Activated T-cell treated with anti-CD3 and anti-CD28 coated beads for 4 hours (primary cell): ENCODE results near the gene MAB21L4.

ENCODE experiments used
- DNase-seq: peaks from one replicate; pipeline ENCODE4 v3.0.0-alpha.2; 2020

Gene MAB21L4

DNA sequence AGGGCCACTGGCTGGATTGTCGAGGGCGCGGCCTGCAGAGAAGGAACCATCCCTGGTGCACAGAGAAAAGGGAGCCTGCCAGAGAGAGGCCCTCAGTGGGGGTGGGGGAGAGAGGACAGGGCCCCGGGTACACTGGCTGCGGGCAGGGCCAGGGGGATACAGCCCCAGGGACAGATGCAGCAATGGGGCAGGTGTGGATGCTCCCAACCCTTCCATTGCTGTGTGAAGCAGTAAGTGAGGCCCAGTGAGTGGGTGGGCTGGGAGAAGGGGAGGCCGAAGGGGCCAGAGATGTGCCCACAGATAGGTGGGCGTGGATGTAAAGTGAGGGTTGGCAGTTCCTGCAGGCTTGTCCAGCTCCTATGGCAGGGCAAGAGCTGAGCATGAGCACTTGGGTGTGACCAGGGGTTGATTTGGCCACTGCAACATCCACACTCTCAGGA lies 19.9 kb downstream of the MAB21L4 start:
- no peak for DNase-seq

DNA sequence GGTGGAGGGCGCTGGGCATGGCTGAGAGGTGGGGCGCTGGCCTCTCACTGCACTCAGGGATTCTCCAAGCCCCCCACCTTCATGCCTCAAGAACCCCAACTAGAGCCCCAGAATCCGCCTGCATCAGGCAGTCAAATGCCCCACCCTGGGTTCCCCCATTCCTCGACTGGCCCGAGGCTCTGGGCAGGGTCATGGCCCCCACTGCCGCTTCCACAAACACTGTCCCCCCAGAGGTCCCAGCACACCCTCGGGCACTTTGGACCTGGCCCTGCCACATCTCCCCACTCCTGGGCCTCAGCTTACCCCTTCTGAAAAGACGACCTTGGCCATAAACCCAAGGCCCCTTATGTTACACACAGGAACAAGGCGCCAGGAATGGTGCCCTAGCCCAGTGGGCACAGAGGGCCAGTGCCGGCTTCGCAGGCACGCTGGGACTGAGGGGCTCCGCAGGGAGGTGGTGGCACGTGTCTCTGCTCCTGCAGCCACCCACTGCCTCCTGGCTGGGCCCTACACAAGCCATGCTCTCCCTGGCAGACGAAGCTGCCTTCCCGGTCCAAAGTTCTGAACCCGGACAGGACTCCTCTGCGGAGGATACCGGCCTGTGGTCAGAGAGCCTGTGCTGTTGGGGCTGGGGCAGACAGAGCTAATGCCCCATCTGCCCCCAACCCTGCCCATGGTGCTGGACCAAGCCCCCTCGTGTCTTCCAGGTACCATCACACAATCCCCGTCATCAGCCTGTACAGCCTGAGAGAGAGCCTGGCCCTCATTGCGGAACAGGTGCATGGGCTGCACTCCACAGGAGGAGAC lies 20.5 kb downstream of the MAB21L4 start:
- DNase-seq: no peak

DNA sequence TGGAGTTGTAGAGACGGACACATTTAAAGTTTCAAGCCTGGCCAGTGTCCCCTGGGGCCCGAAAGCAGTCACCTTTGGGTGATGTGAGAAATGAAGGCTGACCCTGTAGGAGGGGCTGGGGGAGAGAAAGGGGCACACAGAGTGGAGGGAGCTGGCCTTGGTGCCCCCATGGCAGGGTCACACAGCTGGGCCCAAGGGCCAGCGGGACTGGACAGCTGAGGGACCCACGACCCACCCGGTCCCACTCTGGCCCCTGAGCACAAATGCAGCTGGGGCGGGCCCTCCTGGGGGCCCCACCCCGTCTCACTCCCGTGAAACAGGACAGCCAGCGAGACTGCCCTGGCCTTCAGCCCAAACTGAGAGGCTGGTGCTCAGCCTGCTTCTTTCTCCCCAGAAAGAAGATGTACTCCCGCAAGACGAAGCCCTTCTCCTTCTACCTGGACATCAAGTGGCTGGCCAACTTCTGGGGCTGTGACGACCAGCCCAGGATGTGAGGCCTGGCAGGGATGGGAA lies 21.2 kb downstream of the MAB21L4 start:
- DNase-seq: no peak

DNA sequence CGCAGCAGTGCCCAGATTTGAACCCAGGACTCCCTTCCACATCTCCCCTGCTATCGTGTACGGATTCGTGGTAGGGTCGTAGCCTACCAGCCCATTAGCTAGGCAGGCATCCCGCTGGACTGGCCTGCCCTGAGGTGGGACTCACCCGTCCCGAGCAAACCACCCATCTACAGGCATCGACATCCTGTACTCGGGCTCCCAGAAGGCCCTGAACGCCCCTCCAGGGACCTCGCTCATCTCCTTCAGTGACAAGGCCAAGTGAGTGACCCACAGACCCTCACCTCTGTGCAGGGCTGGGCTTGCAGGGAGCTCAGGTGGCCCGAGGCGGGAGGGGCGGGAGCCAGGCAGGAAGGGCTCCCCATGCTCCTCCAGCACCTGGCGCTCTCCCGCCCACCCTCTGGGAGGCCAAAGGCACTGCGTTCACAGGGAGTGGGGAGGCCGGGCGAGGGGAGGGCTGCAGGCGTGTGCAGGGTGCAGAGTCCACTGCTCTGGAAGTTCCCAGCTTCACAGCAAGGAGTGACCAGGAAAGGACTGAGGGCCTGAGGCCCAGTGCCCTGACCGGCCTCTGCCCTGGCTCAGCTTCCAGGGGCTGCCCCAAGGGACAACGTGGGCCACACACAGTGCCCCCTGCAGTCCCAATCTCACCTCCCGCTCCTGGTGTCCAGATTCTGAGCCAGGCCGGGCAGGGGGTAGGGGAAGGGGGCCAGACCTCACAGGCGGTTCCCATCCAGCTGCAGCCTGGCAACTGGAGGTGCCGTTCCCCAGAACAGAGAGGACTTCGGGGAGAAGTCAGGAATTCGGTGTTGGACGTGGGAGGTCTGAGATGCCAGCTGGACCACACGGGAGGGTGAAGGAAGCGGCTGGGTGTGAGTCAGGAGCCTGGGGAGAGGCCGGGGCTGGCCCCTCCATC lies 21.9 kb downstream of the MAB21L4 start:
- DNase-seq: no peak

DNA sequence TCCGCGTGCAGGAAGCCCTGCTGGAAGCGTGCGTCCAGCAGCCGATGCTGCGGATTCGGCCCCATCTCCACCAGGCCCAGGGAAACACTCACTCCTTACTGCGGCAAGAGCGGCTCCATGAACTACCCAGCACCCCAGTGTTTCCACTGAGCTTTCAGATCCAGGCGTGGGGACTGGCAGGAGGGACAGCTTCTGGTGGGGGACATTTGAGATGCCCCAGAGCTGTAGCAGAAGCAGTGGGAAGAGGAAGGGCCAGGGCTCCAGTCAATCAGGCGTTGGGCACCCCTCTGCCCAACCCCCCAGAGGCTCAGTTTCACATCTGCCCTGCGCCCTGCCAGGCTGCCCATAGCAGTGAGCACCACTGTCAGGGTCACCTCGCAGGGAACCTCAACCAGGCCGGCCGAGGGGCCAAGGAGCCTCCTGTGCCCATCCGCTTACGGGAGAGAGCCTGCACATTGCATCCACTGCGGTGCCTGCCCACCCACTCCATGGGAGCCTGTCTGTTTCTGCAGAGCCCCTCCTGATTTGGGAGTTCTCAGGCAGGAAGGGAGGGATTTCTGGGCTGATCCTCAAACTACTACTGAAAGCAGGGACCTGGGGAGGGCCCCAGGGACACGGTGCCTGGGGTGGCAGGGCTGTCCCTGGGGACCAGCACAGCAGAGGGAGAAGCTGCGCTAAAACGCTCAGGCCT lies 22.7 kb downstream of the MAB21L4 start:
- DNase-seq: no peak

DNA sequence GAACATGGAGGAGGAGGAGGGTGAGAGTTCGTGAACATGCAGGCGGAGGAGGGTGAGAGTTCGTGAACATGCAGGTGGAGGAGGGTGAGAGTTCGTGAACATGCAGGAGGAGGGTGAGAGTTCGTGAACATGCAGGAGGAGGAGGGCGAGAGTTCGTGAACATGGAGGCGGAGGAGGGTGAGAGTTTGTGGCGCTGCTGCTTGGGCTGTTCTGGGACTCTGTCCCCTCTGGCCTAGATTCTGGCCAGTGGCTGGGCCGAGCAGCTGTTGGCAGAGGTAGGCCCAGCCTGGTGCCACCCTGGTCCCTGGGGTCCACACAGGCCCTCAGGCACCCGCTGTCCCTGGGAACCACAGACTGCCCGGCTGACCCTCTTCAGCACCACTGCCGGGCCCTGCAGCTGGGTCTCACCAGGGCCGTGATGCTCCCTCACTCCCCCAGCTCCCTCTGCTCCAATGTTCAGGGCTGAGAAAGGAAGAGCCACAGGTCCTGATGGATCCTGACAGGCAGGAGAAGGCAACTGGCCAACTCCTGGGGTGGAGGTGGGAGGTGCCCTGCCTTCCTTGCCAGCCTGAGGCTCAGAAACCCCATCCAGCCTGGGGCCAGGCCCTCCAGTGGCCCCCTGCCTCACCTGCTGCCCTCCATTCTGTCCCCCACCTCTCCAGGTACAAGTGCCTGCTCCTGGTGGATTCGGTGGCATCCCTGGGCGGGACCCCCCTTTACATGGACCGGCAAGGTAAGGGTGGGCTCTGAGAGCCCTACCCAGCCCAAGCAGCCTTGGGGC lies 23.4 kb downstream of the MAB21L4 start:
- DNase-seq: no peak

DNA sequence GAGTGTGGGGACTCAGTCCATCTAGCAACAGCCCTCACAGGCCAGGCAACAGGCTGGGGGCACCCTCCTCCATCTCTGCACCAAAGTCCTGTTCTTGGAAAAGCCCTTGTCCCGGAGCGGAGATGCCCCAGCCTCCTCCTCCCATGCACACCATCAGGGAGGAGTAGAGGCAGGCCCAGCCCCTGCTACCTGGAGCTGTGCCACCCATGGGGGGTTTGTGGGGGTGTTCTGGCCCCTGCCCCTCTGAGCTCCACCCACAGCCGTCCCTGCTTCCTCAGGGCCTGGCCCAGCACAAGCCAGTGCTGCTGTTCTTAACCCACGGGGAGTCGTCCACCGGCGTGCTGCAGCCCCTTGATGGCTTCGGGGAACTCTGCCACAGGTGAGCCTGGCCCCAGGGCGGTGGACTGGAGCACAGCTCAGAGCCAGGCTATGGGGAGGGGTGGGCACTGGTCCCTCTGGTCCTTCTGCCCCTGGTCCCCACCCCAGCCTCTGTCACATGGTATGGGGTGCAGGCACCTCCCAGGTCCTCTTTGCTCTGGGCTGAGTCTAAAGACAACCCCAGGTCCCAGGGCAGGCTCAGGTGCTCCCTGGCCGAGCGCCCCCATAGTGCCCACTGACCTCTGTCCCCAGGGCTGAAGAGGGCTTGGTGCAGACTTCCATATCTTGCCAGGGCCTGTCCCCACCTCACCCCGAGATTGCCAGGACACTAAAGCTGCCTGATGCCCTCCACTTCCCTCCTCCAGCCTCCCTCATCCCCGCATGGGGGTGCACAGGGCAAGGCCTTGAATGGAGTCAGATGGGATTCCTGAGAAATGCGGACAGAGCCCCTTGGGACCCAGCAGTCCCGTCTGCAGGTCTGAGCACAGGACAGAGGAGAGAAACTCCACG lies 24.6 kb downstream of the MAB21L4 start:
- DNase-seq: no peak

DNA sequence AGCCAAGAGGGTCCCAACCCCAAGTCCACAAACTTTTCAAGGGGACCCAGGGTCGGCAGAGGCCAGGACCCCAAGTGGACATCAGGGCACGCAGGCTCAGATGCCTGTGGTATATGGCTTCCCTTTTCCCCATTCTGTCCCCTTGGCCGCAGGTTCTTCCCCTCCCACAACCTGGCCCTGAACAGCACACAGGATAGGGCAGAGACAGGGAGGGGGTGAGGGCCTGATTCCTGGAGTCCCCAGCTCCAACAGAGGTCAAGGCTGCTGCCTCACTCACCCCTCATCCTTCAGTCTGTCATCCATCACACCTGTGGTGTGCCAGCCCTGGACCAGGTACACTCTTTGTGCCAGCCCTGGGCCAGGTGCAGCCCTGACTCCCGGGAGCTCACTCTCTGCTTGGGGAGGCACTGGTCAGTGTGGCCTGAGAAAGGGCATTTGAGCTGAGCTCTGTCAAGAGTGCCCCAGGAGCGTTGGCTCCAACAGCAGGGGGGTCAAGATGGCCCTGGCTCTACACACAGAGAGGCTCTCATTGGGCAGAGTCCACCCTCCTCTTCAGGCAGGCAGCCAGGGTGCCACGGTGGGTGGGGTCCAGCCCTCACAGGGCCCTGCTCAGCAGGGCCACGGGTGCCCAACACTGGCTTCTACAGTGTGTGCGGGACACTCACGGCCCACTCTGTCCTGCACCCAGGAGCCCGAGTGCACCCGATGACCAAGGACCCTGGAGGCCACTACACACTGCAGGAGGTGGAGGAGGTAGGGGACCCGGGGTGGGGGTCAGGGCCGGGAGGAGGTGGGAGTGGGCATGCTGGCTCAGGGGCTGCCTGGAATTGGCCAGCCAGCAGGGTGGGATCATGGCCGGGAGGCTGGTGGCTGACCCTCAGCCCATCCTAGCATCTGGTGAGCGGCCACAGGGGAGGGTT lies 25.7 kb downstream of the MAB21L4 start:
- no peak for DNase-seq

DNA sequence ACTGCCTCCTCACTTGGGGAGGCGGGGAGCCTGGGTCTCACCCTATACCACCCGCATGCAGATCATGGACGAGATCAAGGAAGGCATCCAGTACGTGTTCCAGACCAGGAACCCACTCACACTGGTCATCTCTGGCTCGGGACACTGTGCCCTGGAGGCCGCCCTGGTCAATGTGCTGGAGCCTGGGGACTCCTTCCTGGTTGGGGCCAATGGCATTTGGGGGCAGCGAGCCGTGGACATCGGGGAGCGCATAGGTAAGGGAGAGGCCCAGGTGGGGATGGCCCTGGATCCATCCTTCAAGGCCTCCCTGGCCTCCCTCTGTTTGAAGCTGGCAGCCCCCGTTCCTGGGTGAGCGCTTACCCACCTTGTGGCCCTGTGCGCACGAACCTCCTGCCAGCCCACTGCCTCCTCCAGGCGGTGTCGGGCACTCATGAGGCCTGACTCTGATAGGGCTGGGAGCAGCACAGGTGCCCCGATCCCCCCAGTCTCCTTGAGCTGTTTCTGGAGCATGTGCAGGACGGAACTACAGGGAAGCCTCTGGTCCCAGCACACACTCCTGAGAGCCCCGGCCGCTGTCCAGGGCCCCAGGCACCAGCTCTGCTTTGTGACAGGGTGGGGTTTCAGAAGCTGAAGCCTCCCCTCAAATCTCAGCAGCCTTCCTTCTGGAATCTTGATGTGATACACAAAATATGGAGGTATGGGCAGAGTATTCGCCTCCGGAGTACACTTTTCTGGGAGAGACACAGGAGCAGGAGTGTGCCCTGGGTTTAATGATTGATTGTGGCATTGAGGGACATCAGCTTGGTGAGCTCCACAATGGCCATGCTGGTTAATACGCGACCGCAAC lies 26.6 kb downstream of the MAB21L4 start:
- DNase-seq: no peak

DNA sequence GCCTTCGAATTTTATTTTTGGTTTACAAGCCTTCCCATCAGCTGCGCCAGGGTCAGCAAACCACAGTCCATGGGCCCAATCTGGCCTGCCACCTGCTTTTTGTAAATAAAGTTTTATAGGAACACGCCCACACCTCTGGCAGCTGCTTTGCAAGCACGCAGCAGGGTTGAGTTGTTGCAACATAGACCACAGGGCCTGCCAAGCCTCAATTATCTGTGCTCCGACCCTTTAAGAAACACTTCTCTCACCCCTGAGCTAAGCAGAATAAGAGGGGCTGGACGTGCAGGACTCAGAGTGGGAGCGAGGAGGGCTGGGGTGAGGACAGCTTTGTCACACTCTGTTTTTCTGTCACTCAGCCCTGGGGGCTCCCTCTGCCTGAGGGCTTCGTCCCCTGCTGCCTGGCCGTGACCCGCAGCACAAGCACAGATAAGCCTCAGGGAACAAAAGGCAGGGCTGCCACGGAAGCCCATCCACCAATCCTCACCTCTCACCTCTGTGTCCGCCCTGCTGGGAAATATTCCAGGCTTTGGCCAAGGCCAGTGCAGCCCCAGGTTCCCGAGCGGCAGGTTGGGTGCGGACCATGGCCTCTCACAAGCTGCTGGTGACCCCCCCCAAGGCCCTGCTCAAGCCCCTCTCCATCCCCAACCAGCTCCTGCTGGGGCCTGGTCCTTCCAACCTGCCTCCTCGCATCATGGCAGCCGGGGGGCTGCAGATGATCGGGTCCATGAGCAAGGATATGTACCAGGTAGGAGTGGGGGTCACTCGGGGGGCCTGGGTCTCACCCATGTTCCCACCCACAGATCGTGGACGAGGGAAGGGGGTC lies 27.5 kb downstream of the MAB21L4 start, which contains the start of gene AGXT:
AGXT (plus strand) TSS at position 539 of the 823 bp plus-strand sequence; CDS start at position 581, 42 bp downstream.
- no peak for DNase-seq

DNA sequence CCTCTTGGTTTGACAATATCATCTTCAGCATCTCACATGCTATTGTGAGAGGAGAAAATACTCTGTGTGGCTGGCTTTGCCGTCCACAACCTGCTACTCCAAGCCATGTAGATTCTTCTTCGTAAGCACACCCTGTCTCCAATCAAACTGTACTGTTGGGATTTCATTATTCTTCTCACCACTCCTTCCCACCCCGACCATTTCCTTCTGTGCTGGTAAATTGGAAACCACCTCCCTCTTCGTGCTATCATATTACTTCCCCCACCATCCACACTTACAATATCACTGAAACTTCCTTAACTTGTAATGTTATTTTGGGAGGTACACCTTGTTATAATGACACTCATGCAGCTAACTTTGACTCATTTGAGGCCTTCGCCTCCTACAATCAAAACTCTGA lies 30.6 kb downstream of the MAB21L4 start:
- DNase-seq: no peak

DNA sequence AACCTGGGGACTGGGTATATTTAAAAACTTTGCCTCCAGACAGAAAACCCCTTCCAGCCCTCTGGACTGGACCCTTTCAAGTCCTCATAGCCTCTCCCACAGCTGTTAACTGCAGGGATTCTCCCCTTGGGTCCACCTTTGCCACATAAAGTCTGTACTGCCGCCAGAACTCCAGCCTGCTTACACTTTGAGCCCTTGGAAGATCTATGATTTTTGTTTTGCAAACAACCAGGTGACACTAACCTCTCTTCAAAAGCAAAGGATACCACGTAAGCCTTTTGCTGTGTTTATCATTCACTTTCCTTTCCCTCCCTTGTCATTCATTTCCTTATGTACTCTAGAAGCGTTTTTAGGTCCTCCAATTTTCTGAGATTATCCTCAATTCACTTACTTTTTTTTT lies 31.5 kb downstream of the MAB21L4 start:
- DNase-seq: no peak

DNA sequence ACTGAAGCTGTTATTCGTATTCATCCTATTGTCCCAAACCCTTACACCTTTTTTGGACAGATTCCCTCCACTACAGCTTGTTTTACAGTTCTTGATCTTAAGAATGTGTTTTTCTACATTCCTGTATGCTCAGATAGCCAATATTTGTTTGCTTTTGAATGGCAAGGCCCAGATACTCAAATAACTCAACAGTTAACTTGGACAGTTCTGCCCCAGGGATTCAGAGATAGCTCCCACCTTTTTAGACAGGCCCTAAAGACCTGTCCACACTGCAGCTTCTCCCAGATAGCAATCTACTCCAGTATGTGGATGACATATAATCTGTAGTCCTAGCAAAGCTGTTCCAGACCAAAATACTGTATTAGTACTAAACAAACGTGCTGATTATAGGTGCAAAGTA lies 34.4 kb downstream of the MAB21L4 start:
- no peak for DNase-seq

DNA sequence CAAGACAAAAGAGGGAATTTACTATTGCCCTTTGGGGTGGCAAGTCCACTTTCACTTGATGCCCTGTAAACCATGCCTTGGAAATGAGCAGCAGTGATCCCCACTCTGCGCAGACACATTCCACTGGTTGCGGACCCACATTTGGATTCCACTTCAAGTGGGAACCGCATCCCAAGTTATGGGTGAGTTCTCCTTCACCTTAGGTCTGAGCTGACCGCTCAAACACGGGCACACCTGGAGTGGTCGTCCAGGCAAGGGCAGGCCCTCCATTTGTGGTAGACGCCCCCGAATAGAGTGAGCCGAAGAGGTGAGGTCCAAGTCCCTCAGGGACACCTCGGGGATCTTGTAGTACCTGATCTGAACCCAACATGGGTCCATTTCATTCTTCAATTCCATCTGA lies 37.1 kb downstream of the MAB21L4 start:
- no peak for DNase-seq

DNA sequence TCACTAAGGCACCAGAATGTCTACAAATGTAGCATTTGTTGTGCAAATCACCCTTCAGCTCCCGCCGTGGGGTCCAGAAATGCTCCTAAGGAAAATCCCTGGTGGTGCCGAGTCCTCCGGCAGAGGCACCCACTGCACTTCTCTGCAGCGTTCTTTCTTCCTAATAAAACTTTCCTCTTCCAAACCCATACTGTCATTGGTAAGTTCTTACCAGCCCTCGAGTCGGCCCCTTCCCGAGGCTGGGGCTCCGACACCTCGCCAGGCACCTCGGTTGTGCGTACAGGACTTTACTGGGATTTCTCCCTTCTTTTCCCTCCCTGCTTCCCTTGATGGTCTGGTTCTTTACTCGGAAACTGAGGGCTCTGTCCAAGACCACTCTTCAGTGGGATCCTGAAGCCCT lies 37.6 kb downstream of the MAB21L4 start:
- no peak for DNase-seq

DNA sequence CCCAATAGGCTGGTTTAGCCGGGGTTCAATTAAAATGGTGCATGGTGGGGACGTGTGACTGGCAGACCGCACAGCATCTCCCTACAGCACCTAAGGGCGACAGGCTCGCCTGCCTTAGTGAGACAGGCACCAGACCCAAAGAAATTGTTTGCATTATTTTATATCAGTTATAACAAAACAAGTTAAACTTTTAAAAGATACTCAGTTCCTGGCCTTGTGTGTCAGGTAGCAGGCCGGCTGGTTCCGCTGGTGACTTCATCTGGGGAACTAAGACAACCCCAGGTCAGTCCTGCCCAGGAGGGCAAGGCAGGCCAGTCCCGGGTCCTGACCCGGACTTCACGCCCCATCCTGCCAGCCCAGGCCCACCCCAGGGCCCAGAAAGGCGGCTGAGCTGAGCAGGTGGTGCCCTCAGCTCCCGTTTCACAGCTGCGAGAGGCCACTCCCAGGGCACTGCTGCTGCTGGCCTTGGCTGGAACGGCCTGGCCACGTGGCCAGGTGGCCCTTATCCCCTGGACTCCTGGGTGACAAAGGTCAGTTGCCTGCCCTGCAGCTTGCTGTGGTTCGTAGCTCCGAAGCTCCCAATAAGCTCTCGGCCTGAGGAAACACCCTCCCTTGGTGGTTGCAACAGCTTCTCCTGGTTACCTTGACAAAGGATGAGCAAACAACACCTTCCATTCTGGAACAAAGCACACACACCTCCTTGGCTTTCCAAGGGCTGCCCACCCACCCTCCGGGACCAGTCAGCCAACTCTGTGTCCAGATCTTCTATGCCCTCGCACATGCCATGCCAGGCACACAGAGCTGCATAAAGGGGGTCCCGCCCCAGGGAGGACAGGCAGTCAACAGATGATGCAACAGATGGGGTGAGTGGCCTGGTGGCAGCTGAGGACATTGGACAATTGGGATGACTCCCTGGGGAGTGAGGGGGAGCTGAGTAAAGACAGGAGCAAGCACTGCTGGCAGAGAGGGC lies 38.6 kb downstream of the MAB21L4 start:
- no peak for DNase-seq
